A549 (cell line): ENCODE measurements around the gene PTPN6. TPM values are rescaled to one million over a fixed set of nuclear protein-coding genes. Genes with fewer than 3 reads are reported as not detected.

ENCODE experiments used
- ATAC-seq, 2 experiments: fragments of 200-7000 bp in 1 of 2; fragments of >200 bp in 1 of 2; cut with Nextera tagmentation in 1 of 2; cut with Tn5 transposase in 1 of 2; 3 replicates each; pipeline versions ENCODE4 v1.8.0 to v1.9.1; 2018 to 2020; ENCODE audit warnings: mild to moderate bottlenecking in 1 of 2, moderate library complexity in 1 of 2
- CTCF ChIA-PET: fragments of 300-600 bp; sonication (Branson Sonifier 250); formaldehyde crosslinking; extraction: SDS; loops from one replicate; lab custom pipeline; 2021; ENCODE audit warnings: antibody characterized with exemption, inconsistent platforms; lab: Yijun Ruan, JAX
- POLR2A ChIA-PET: fragments of 350-600 bp; formaldehyde crosslinking; extraction: SDS; loops from one replicate; lab custom pipeline; 2021; ENCODE audit warnings: antibody characterized with exemption, inconsistent platforms; lab: Yijun Ruan, JAX
- DNase-seq, 2 experiments: peaks; one replicate each; pipeline versions ENCODE4 v3.0.0 to v3.0.0-alpha.2; 2011 to 2016; ENCODE audit warnings: low read depth in 1 of 2, low spot score in 1 of 2
- FAIRE-seq: peaks from 2 replicates; lab custom pipeline; 2011; peaks lifted over from hg19 to GRCh38; lab: Jason Lieb, UNC
- H3K27ac ChIP-seq, 2 experiments: fragments of >200 bp; sonication (Bioruptor Twin); formaldehyde crosslinking; 3 replicates each; pipeline ENCODE4 v1.5.1; 2016 to 2017
- H3K4me1 ChIP-seq: fragments of >200 bp; sonication (Bioruptor Twin); formaldehyde crosslinking; 3 replicates; pipeline ENCODE4 v1.6.1; 2016
- H3K4me2 ChIP-seq: fragments of >200 bp; sonication (Bioruptor Twin); formaldehyde crosslinking; 3 replicates; pipeline ENCODE4 v1.6.1; 2016
- H3K4me3 ChIP-seq: fragments of >200 bp; sonication (Bioruptor Twin); formaldehyde crosslinking; 3 replicates; pipeline ENCODE4 v1.5.1; 2016
- H3K9me3 ChIP-seq: fragments of >200 bp; sonication (Bioruptor Twin); formaldehyde crosslinking; 3 replicates; pipeline ENCODE4 v1.6.1; 2016
- BHLHE40 ChIP-seq: IDR thresholded peaks from 2 replicates; pipeline ENCODE4 v1.6.1; 2012; ENCODE audit warnings: low read depth, low read length, inconsistent platforms
- CEBPB ChIP-seq, 2 experiments: fragments of >200 bp in 1 of 2; sonication (Bioruptor Twin) in 1 of 2; formaldehyde crosslinking in 1 of 2; IDR thresholded peaks; 2 replicates each; pipeline ENCODE4 v1.6.1; 2012 to 2016
- EHMT2 ChIP-seq: fragments of 200-600 bp; sonication (generic); IDR thresholded peaks from 2 replicates; pipeline ENCODE4 v1.6.1; 2016; ENCODE audit warnings: antibody characterized with exemption, low read depth, mild to moderate bottlenecking, moderate library complexity
- FOSB ChIP-seq: fragments of 250-450 bp; sonication (Bioruptor Pico); IDR thresholded peaks from 2 replicates; pipeline ENCODE4 v1.5.0; 2020; ENCODE audit warnings: mild to moderate bottlenecking, moderate library complexity
- FOSL2 ChIP-seq, 2 experiments: fragments of 450-650 bp in 1 of 2; fragments of >200 bp in 1 of 2; sonication (Bioruptor Twin) in 1 of 2; formaldehyde crosslinking; IDR thresholded peaks; 2 replicates each; pipeline versions ENCODE4 v1.5.0 to v1.6.1; 2016 to 2020; ENCODE audit warnings: mild to moderate bottlenecking in 1 of 2, moderate library complexity in 1 of 2
- GATA3 ChIP-seq: IDR thresholded peaks from 2 replicates; pipeline ENCODE4 v1.6.1; 2012; ENCODE audit warnings: borderline replicate concordance
- HDAC2 ChIP-seq: fragments of 200-600 bp; sonication (generic); IDR thresholded peaks from 2 replicates; pipeline ENCODE4 v1.6.1; 2016
- HEYL ChIP-seq: fragments of 250-450 bp; sonication (Bioruptor Pico); IDR thresholded peaks from 2 replicates; pipeline ENCODE4 v1.8.0; 2021; ENCODE audit warnings: mild to moderate bottlenecking, moderate library complexity
- HOXA7 ChIP-seq: fragments of 250-450 bp; sonication (Bioruptor Pico); IDR thresholded peaks from 2 replicates; pipeline ENCODE4 v1.5.0; 2020; ENCODE audit warnings: mild to moderate bottlenecking, moderate library complexity
- JUNB ChIP-seq: fragments of >200 bp; sonication (Bioruptor Twin); formaldehyde crosslinking; IDR thresholded peaks from 2 replicates; pipeline ENCODE4 v1.6.1; 2016
- KDM5A ChIP-seq: fragments of 200-600 bp; sonication (generic); IDR thresholded peaks from 2 replicates; pipeline ENCODE4 v1.6.1; 2016; ENCODE audit warnings: antibody characterized with exemption, mild to moderate bottlenecking
- MAZ ChIP-seq: fragments of 150-350 bp; IDR thresholded peaks from 2 replicates; pipeline ENCODE4 v1.6.1; 2014; ENCODE audit warnings: antibody characterized with exemption, low read depth, low read length, borderline replicate concordance
- NR3C1 ChIP-seq: fragments of >200 bp; sonication (Bioruptor Twin); formaldehyde crosslinking; IDR thresholded peaks from 3 replicates; pipeline ENCODE4 v1.6.1; 2017
- TP53 ChIP-seq: fragments of 250-450 bp; sonication (Bioruptor Pico); IDR thresholded peaks from 2 replicates; pipeline ENCODE4 v1.5.0; 2021; ENCODE audit warnings: mild to moderate bottlenecking, moderate library complexity
- WGBS: methylation state at CpG from one replicate; pipeline ENCODE4 v1.1.6; 2017; ENCODE audit errors: missing lambda C conversion rate; 5-methylcytosine and 5-hydroxymethylcytosine counted together
- polyA plus RNA-seq, 4 experiments: library from polyadenylated mRNA; depleted of rRNA in 3 of 4; stranded (reverse); fragments of >200 nt; fragmentation: RNase III in 1 of 4; extraction: RNeasy Plus Mini Kit Qiagen cat#74134 plus additional on column Dnase treatment in 1 of 4; gene quantifications; 2 replicates in 3 of 4; 3 replicates in 1 of 4; pipeline ENCODE4 v1.2.3, GENCODE V29; 2011 to 2017
- TF ChIP-seq, protein P1 (sequence below): IDR thresholded peaks from 2 replicates; pipeline ENCODE4 v1.6.1; 2012
- TF ChIP-seq, protein P2 (sequence below): fragments of >200 bp; sonication (Bioruptor Twin); formaldehyde crosslinking; IDR thresholded peaks from 3 replicates; pipeline ENCODE4 v1.5.1; 2016
- TF ChIP-seq, protein P3 (sequence below): IDR thresholded peaks from 2 replicates; pipeline ENCODE4 v1.6.1; 2012; ENCODE audit warnings: low read depth, borderline replicate concordance
- TF ChIP-seq, protein P4 (sequence below): IDR thresholded peaks from 2 replicates; pipeline ENCODE4 v1.6.1; 2012
- TF ChIP-seq, protein P5 (sequence below): fragments of >200 bp; sonication (Bioruptor Twin); formaldehyde crosslinking; IDR thresholded peaks from 2 replicates; pipeline ENCODE4 v1.6.1; 2016

Gene PTPN6
- polyA plus RNA-seq, 2 of the 4 experiments (the other 2 are of a cell fraction), result 15.1 to 18.9 TPM

DNA sequence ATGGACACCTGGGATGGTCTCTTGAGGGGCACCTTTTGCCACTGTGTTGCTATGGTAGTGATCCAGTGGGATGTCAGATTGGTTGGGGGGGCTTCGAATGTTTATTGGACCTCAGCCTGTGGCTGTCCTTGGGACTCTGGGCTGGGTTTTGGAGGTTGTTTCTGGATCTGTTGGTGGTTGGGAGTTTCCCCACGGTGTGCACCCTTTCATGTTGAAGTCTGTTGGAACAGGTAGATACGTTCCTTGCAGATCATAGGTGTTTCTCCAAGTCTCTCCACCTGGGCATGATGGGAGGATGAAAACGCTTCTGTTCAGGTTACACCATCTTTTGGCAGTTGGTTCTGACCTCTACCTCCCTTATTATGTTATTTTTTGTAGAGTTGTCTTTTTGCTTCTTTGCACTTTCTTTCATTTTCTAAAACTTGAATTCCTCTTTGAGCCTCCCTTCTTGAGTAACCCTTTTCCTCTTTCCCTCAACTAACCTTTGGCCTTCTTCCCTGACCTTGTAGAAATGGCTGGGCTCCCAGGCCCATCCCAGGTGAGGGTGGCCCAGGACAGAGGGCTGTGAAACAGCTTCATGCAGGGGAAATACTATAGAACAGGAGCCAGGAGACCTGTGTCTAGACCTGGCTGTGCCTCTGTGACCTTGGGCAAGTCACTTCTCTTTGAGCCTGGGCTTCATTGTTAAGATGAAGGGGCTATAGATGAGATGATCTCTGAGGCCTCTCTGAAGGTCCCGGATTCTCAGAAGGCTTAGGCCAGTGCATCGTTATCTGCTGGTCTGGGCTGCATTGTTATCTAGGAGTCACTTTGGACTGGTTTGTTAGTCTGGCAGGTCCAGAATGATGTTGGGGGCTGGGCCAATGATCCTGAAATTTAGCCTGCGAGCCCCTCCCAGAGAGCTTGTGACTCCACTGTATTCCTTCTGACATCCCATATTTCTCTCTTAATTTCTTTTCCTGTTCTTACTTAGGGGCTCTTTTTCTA is 21.4 kb upstream of the PTPN6 start:
- 85% methylated on average over 7 of the region's 7 CpGs for WGBS

DNA sequence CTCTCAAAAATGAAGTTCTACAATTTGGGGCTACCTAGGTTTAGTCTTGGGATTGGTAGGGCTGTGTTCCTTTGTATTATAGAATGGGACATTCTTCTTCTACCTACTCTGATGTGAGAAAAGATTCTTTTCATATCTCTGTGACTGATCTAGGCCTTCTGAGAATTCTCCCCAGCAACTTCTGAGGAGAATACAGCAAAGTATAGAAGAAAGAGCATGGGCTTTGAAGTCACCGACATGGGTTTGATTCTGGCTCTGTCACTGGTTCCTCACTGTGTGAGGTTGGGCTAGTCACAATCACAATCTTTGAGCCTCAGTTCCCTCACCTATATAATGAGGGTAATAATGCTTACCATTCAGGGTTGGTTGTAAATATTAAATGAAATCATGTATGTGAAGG is 18.4 kb upstream of the PTPN6 start:
- DNase-seq, result no peak
- H3K4me3 ChIP-seq, result no peak overlapping the region
- H3K4me1 ChIP-seq, result peaks cover 53% of the 10 kb centered on the region
- no peak for ATAC-seq
- no peak overlapping the region for H3K27ac ChIP-seq
- ChIA-PET CTCF (interaction anchor here (1.4 to 22.6 kb wide), 5 partner anchors 5 to 62 kb away, joined by 4 to 370 read pairs (median 183); partner anchors contain the start of genes ATN1, C12orf57, PTPN6 and RNU7-1), POLR2A (interaction anchor here (1.6 to 2.2 kb wide), 2 partner anchors 11 to 66 kb away, joined by 4 to 7 read pairs; partner anchors contain the start of genes C12orf57, RNU7-1 and TPI1)
- TF ChIP-seq HEYL (CRISPR knock-in tag), result no peak
- TF ChIP-seq, protein P1, sequence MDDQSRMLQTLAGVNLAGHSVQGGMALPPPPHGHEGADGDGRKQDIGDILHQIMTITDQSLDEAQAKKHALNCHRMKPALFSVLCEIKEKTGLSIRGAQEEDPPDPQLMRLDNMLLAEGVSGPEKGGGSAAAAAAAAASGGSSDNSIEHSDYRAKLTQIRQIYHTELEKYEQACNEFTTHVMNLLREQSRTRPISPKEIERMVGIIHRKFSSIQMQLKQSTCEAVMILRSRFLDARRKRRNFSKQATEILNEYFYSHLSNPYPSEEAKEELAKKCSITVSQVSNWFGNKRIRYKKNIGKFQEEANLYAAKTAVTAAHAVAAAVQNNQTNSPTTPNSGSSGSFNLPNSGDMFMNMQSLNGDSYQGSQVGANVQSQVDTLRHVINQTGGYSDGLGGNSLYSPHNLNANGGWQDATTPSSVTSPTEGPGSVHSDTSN, result no peak
- no peak for TF ChIP-seq FOSL2 (IDR thresholded peaks at IDR 0.05)
- TF ChIP-seq FOSL2 (CRISPR knock-in tag; IDR thresholded peaks at IDR 0.05), result no peak
- TF ChIP-seq, protein P2, sequence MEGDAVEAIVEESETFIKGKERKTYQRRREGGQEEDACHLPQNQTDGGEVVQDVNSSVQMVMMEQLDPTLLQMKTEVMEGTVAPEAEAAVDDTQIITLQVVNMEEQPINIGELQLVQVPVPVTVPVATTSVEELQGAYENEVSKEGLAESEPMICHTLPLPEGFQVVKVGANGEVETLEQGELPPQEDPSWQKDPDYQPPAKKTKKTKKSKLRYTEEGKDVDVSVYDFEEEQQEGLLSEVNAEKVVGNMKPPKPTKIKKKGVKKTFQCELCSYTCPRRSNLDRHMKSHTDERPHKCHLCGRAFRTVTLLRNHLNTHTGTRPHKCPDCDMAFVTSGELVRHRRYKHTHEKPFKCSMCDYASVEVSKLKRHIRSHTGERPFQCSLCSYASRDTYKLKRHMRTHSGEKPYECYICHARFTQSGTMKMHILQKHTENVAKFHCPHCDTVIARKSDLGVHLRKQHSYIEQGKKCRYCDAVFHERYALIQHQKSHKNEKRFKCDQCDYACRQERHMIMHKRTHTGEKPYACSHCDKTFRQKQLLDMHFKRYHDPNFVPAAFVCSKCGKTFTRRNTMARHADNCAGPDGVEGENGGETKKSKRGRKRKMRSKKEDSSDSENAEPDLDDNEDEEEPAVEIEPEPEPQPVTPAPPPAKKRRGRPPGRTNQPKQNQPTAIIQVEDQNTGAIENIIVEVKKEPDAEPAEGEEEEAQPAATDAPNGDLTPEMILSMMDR, result no peak
- TF ChIP-seq, protein P3, sequence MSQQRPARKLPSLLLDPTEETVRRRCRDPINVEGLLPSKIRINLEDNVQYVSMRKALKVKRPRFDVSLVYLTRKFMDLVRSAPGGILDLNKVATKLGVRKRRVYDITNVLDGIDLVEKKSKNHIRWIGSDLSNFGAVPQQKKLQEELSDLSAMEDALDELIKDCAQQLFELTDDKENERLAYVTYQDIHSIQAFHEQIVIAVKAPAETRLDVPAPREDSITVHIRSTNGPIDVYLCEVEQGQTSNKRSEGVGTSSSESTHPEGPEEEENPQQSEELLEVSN, result no peak
- WGBS, result 90% methylated on average over 1 of the region's 1 CpG
- no peak for FAIRE-seq
- H3K9me3 ChIP-seq, result no peaks in the 10 kb centered on the region
- no peak overlapping the region for H3K4me2 ChIP-seq

More for the DNA sequence above, 21.4 kb upstream of the PTPN6 start:
- Histone ChIP-seq H3K4me2 (peak overlapping the region; percentile 74), H3K9me3 (no peaks in the 10 kb centered on the region), H3K27ac (peak overlapping the region; percentile 99 to 100; a peak in 5 of 6 replicates), H3K4me1 (peaks cover 64% of the 10 kb centered on the region), H3K4me3 (peak overlapping the region; percentile 93)
- TF ChIP-seq GATA3 (no peak), JUNB (no peak), CEBPB (IDR thresholded peaks at IDR 0.05) (no peak), NR3C1 (no peak), FOSB (CRISPR knock-in tag) (no peak), TP53 (no peak), EHMT2 (no peak)
- TF ChIP-seq, protein P1, result no peak
- CTCF ChIA-PET, result interaction anchor here (1.1 to 18.2 kb wide), 6 partner anchors 13 to 59 kb away, joined by 3 to 370 read pairs (median 8); partner anchors contain the start of genes C12orf57, PTPN6, RNU7-1 and SPSB2
- POLR2A ChIA-PET, result interaction anchor here (1.7 to 2.1 kb wide), 2 partner anchors 8 to 14 kb away, joined by 5 to 9 read pairs; partner anchors contain the start of genes C12orf57 and RNU7-1
- no peak for DNase-seq
- no peak for ATAC-seq
- FAIRE-seq, result no peak

DNA sequence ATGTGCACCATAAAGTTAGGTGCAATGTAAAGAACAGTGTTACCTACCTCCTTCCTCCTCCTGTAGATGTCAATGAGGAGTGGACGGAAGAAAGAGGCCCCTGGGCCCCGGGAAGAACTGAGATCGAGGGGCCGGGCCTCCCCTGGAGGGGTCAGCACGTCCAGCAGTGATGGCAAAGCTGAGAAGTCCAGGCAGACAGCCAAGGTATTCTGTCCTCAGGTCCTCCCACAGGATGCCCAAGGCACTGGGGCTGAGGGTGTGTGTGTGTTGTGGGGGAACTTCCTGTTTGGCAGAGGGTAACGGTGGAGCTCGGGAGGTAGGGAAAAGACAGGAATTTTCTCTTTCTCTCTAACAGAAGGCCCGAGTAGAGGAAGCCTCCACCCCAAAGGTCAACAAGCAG is 17.0 kb upstream of the PTPN6 start:
- DNase-seq (no peak), FAIRE-seq (no peak), ATAC-seq (no peak)
- POLR2A ChIA-PET, result interaction anchor here (0.8 to 1.1 kb wide), 2 partner anchors 10 kb away, joined by 3 to 5 read pairs; partner anchors contain the start of genes C12orf57 and RNU7-1
- Histone ChIP-seq H3K4me2 (no peak overlapping the region), H3K4me1 (peaks cover 62% of the 10 kb centered on the region), H3K4me3 (no peak overlapping the region), H3K9me3 (no peaks in the 10 kb centered on the region), H3K27ac (peak overlapping the region in 1 of 2 experiments; percentile 21; a peak in 1 of 6 replicates)
- 51% methylated on average over 8 of the region's 8 CpGs for WGBS
- TF ChIP-seq, protein P4, sequence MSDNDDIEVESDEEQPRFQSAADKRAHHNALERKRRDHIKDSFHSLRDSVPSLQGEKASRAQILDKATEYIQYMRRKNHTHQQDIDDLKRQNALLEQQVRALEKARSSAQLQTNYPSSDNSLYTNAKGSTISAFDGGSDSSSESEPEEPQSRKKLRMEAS, result no peak
- TF ChIP-seq TP53 (no peak), BHLHE40 (no peak), KDM5A (no peak), HDAC2 (no peak), GATA3 (no peak), FOSB (CRISPR knock-in tag) (no peak), MAZ (no peak), JUNB (no peak), HOXA7 (no peak)
- TF ChIP-seq, protein P5, sequence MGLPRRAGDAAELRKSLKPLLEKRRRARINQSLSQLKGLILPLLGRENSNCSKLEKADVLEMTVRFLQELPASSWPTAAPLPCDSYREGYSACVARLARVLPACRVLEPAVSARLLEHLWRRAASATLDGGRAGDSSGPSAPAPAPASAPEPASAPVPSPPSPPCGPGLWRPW, result no peak
- CTCF ChIA-PET, result interaction anchor here (0.6 to 22.6 kb wide), 5 partner anchors 6 to 81 kb away, joined by 3 to 370 read pairs (median 183); partner anchors contain the start of genes ATN1, C12orf57, PTPN6 and RNU7-1
